K562 (cell line): Measurements from ENCODE around the gene PRKG1. TPM values are rescaled to one million over a fixed set of nuclear protein-coding genes. Genes with fewer than 3 reads are reported as not detected.

Experiments
- ATAC-seq: fragments of 200-7000 bp; cut with Tn5 transposase; 3 replicates; pipeline ENCODE4 v1.9.1; 2020; ENCODE audit warnings: moderate library complexity
- BruUV-seq: library from RNA; stranded (reverse); fragments of 400-500 nt; replicated peaks from 2 replicates; lab custom pipeline; 2021; lab: Mats Ljungman, UMichigan
- CTCF ChIA-PET: fragments of 300-600 bp; formaldehyde crosslinking; extraction: SDS; loops from one replicate; lab custom pipeline; 2021; ENCODE audit warnings: low intra/inter-chr PET ratio; lab: Yijun Ruan, JAX
- POLR2A ChIA-PET: fragments of 300-600, 350-650 bp; sonication (Branson Sonifier 250); formaldehyde crosslinking; extraction: SDS; loops from one replicate; lab custom pipeline; 2021; ENCODE audit warnings: antibody characterized with exemption, inconsistent platforms; lab: Yijun Ruan, JAX
- DNase-seq, 4 experiments: peaks; one replicate each; pipeline versions ENCODE4 v3.0.0 to v3.0.0-alpha.2; 2011 to 2018; ENCODE audit warnings: low spot score in 3 of 4, mixed read lengths in 3 of 4; ENCODE audit errors: extremely low read depth in 1 of 4
- FAIRE-seq: peaks from 2 replicates; lab custom pipeline; 2011; peaks lifted over from hg19 to GRCh38; lab: Jason Lieb, UNC
- H2AFZ ChIP-seq: 2 replicates; pipeline ENCODE4 v1.6.0; 2011; ENCODE audit warnings: low read depth, low read length, control low read depth, inconsistent platforms
- H3K27ac ChIP-seq: fragments of 200-600 bp; 3 replicates; pipeline ENCODE4 v1.8.0; 2011; ENCODE audit warnings: low read depth, mild to moderate bottlenecking, control low read depth, inconsistent platforms, low read length, moderate library complexity, mixed read lengths; ENCODE audit errors: extremely low read depth
- H3K27me3 ChIP-seq, 2 experiments: fragments of 300-600 bp in 1 of 2; 2 replicates in 1 of 2; 3 replicates in 1 of 2; pipeline versions ENCODE4 v1.6.0 to v1.8.0; 2011; ENCODE audit warnings: inconsistent platforms in 2 of 2, low read length in 2 of 2, mild to moderate bottlenecking in 1 of 2, mixed read lengths in 1 of 2, moderate library complexity in 1 of 2; ENCODE audit not compliant: control insufficient read depth in 2 of 2, insufficient read depth in 2 of 2
- H3K36me3 ChIP-seq: fragments of 300-600 bp; 3 replicates; pipeline ENCODE4 v1.8.0; 2011; ENCODE audit warnings: mild to moderate bottlenecking, low read length, inconsistent platforms; ENCODE audit not compliant: control insufficient read depth, insufficient read depth
- H3K4me1 ChIP-seq, 2 experiments: fragments of 200-600 bp in 1 of 2; replicated peaks in 1 of 2; 2 replicates in 1 of 2; 3 replicates in 1 of 2; pipeline versions ENCODE4 v1.5.1 to v1.8.0; 2011; ENCODE audit warnings: inconsistent platforms in 2 of 2, low read length in 2 of 2, mild to moderate bottlenecking in 1 of 2, mixed read lengths in 1 of 2, moderate library complexity in 1 of 2; ENCODE audit not compliant: control insufficient read depth in 2 of 2, insufficient read depth in 2 of 2
- H3K4me2 ChIP-seq: 2 replicates; pipeline ENCODE4 v1.6.1; 2011; ENCODE audit warnings: low read length, control low read depth, inconsistent platforms, mixed read lengths; ENCODE audit not compliant: insufficient read depth
- H3K4me3 ChIP-seq: fragments of 200-600 bp; sonication (generic), shearing (Covaris generic); 2 replicates; pipeline ENCODE4 v1.5.1; 2016; ENCODE audit warnings: control low read depth, inconsistent platforms
- H3K79me2 ChIP-seq: fragments of 200-600 bp; 3 replicates; pipeline ENCODE4 v1.8.0; 2011; ENCODE audit warnings: low read length, inconsistent platforms; ENCODE audit not compliant: control insufficient read depth, insufficient read depth
- H3K9ac ChIP-seq, 2 experiments: 2 replicates each; pipeline versions ENCODE4 v1.6.0 to v1.6.1; 2011; ENCODE audit warnings: low read depth in 2 of 2, low read length in 2 of 2, control low read depth in 1 of 2, inconsistent platforms in 1 of 2, mild to moderate bottlenecking in 1 of 2, mixed read lengths in 1 of 2; ENCODE audit not compliant: insufficient read depth in 1 of 2
- H3K9me1 ChIP-seq: one replicate; pipeline ENCODE4 v1.6.0; 2011; ENCODE audit warnings: inconsistent platforms, mild to moderate bottlenecking, low read length, moderate library complexity; ENCODE audit not compliant: control insufficient read depth, insufficient read depth
- H3K9me3 ChIP-seq: replicated peaks from 2 replicates; pipeline ENCODE4 v1.5.1; 2011; ENCODE audit warnings: low read depth, low read length, inconsistent platforms; ENCODE audit not compliant: control insufficient read depth, insufficient read depth
- H4K20me1 ChIP-seq: replicated peaks from 2 replicates; pipeline ENCODE4 v1.6.1; 2011; ENCODE audit warnings: low read length, inconsistent platforms, mixed read lengths; ENCODE audit not compliant: control insufficient read depth, insufficient read depth
- C11orf30 ChIP-seq: fragments of 450-650 bp; IDR thresholded peaks from 2 replicates; pipeline ENCODE4 v1.6.1; 2016; ENCODE audit warnings: low read depth, mild to moderate bottlenecking
- CHD2 ChIP-seq: IDR thresholded peaks from 2 replicates; pipeline ENCODE4 v1.6.1; 2011; ENCODE audit warnings: low read depth, low read length
- EP300 ChIP-seq: IDR thresholded peaks from 2 replicates; pipeline ENCODE4 v1.6.1; 2012; ENCODE audit warnings: low read length, improper control_type of control experiment
- NCOA6 ChIP-seq: fragments of 450-650 bp; IDR thresholded peaks from 2 replicates; pipeline ENCODE4 v1.6.1; 2017; ENCODE audit warnings: mild to moderate bottlenecking
- NR2C2 ChIP-seq, 2 experiments: fragments of 200-800 bp in 1 of 2; sonication (Bioruptor generic) in 1 of 2; sonication (generic) in 1 of 2; formaldehyde crosslinking in 1 of 2; IDR thresholded peaks; 2 replicates each; pipeline versions ENCODE4 v1.6.1 to v1.8.0; 2016 to 2022; ENCODE audit warnings: mild to moderate bottlenecking in 1 of 2, missing compliant biosample characterization in 1 of 2, missing genetic modification characterization in 1 of 2, missing genetic modification reagents in 1 of 2
- PRDM10 ChIP-seq: fragments of 450-650 bp; IDR thresholded peaks from 2 replicates; pipeline ENCODE4 v1.6.1; 2018; ENCODE audit not compliant: partially characterized antibody
- RERE ChIP-seq: sonication (generic); formaldehyde crosslinking; IDR thresholded peaks from 2 replicates; pipeline ENCODE4 v1.8.0; 2023; ENCODE audit warnings: missing genetic modification reagents, mild to moderate bottlenecking, borderline replicate concordance
- SRF ChIP-seq, 2 experiments: fragments of 250-450, 450-650 bp in 1 of 2; sonication (Bioruptor Pico) in 1 of 2; sonication (generic) in 1 of 2; formaldehyde crosslinking; IDR thresholded peaks; 2 replicates each; pipeline versions ENCODE4 v1.5.0 to v1.5.1; 2020 to 2022; ENCODE audit warnings: mild to moderate bottlenecking in 1 of 2, missing genetic modification reagents in 1 of 2
- ZHX1 ChIP-seq: fragments of 150-350 bp; conservative IDR thresholded peaks from 2 replicates; pipeline ENCODE4 v1.6.1; 2014; ENCODE audit warnings: low read length
- WGBS: fragments of 100-300 bp; shearing (Covaris generic); methylation state at CpG from one replicate; pipeline ENCODE4 v1.1.6; 2016; ENCODE audit warnings: low coverage, mixed read lengths; ENCODE audit not compliant: insufficient coverage; ENCODE audit errors: missing lambda C conversion rate; 5-methylcytosine and 5-hydroxymethylcytosine counted together
- in situ Hi-C: fragments of 300-500 bp; cut with MboI; formaldehyde crosslinking; loops from 4 replicates; pipeline ENCODE4 v1.15.0; 2018; ENCODE audit warnings: inconsistent platforms, mixed read lengths
- intact Hi-C: fragments of 100-400 bp; cut with micrococcal nuclease; formaldehyde crosslinking; loops from 2 replicates; pipeline ENCODE4 v1.14.2; 2022
- polyA plus RNA-seq, 8 experiments: library from polyadenylated mRNA; depleted of rRNA in 4 of 8; stranded (reverse) in 5 of 8; unstranded in 3 of 8; fragments of >200 nt; fragmentation: Nextera tagmentation in 2 of 8; fragmentation: Illumina TruSeq in 1 of 8; extraction: Ambion mirVana in 2 of 8; extraction: Trizol in 1 of 8; gene quantifications; 2 replicates each; pipeline versions ENCODE4 v1.2.1 to v1.2.3, GENCODE V29; 2011 to 2014; ENCODE audit warnings: inconsistent platforms in 1 of 8, missing spikeins in 1 of 8
- total RNA-seq, 7 experiments: library from RNA; depleted of rRNA in 6 of 7; stranded (reverse); fragments of >200 nt in 6 of 7; fragmentation: Illumina TruSeq in 2 of 7; extraction: Trizol in 2 of 7; gene quantifications; 2 replicates each; pipeline versions ENCODE4 v1.2.1 to v1.2.3, GENCODE V29; 2011 to 2021; ENCODE audit warnings: low replicate concordance in 1 of 7

PRKG1 gene
- total and polyA plus RNA-seq, 9 of the 15 experiments (the other 6 are each of a cell fraction or from before 2014, with no cell fraction given): 0.22 TPM; not detected in 8

GRCh38 chr10:51910596-51910995, 836.3 kb downstream of the PRKG1 start (continued):
- TF ChIP-seq RERE (CRISPR knock-in tag): no peak
- TF ChIP-seq EP300: no peak

- Histone ChIP-seq H3K9ac (no peak overlapping the region), H3K4me3 (no peak overlapping the region), H3K79me2 (no peaks in the 10 kb centered on the region), H4K20me1 (no peaks in the 10 kb centered on the region), H2AFZ (no peak overlapping the region), H3K27me3 (no peaks in the 10 kb centered on the region), H3K9me1 (no peaks in the 10 kb centered on the region), H3K36me3 (no peaks in the 10 kb centered on the region), H3K27ac (no peak overlapping the region), H3K4me2 (no peak overlapping the region), H3K4me1 (no peaks in the 10 kb centered on the region), H3K9me3 (no peaks in the 10 kb centered on the region)
- DNase-seq: no peak
- intact Hi-C loops (no loop called here), in situ Hi-C loops (no loop called here)
- BruUV-seq: no TSS peak
- no peak for ATAC-seq
- CTCF ChIA-PET: no interaction called here
- no peak for FAIRE-seq
- WGBS: 3% methylated on average over 2 of the region's 2 CpGs
- POLR2A ChIA-PET: no interaction called here
- TF ChIP-seq SRF (CRISPR knock-in tag; IDR thresholded peaks at IDR 0.05) (no peak), C11orf30 (no peak), NR2C2 (CRISPR knock-in tag; IDR thresholded peaks at IDR 0.05) (no peak), NR2C2 (tag; IDR thresholded peaks at IDR 0.05) (no peak), ZHX1 (no peak), CHD2 (no peak), PRDM10 (no peak), NCOA6 (no peak)
Measured at GRCh38 chr10:51911723-51912122, 837.4 kb downstream of the PRKG1 start.
